Ammon's horn (tissue), 1 donor: ENCODE data around the gene ULBP3.
"Not testable (repeated sequence)": the region's sequence is repeated elsewhere in the genome, so short reads cannot be mapped to it uniquely, and the experiment has no call there.

Source experiments
- DNase-seq: peaks from one replicate; pipeline ENCODE4 v3.0.0-alpha.2; 2016; ENCODE audit warnings: low spot score

Gene ULBP3

GRCh38 chr6:150015281-150016001 is 53.5 kb downstream of the ULBP3 start:
- not testable (repeated sequence) for DNase-seq

GRCh38 chr6:150014623-150015280 is 54.2 kb downstream of the ULBP3 start:
- DNase-seq, result not testable (repeated sequence)

GRCh38 chr6:150013785-150014622 is 54.9 kb downstream of the ULBP3 start:
- not testable (repeated sequence) for DNase-seq

GRCh38 chr6:150012846-150013784 is 55.8 kb downstream of the ULBP3 start:
- not testable (repeated sequence) for DNase-seq
